Heart left ventricle (tissue), 16 donors: ENCODE data around the gene PTPRK. TPM values are rescaled to one million over a fixed set of nuclear protein-coding genes. Genes with fewer than 3 reads are reported as not detected.

Source experiments
- ATAC-seq, 4 donors: fragments of 200-7000 bp; cut with Tn5 transposase; one replicate each; pipeline ENCODE4 v1.9.1; 2020 to 2022; ENCODE audit warnings: moderate library complexity in 4 of 4, mild to moderate bottlenecking in 3 of 4, moderate number of reproducible peaks in 1 of 4
- DNase-seq, 5 donors: peaks; one replicate each; pipeline ENCODE4 v3.0.0-alpha.2; 2020
- H3K27ac ChIP-seq, 12 donors: fragments of 200-600 bp; sonication (generic) in 4 of 12; one replicate each; pipeline versions ENCODE4 v1.5.0 to v1.8.0; 2016 to 2022; ENCODE audit warnings: mild to moderate bottlenecking in 2 of 12
- H3K27me3 ChIP-seq, 9 donors: fragments of 200-600 bp; sonication (generic) in 2 of 9; one replicate each; pipeline versions ENCODE4 v1.5.1 to v1.8.0; 2016 to 2022; ENCODE audit warnings: mild to moderate bottlenecking in 3 of 9
- H3K36me3 ChIP-seq, 9 donors: fragments of 200-600 bp; sonication (generic) in 2 of 9; one replicate each; pipeline versions ENCODE4 v1.5.0 to v1.8.0; 2018 to 2022; ENCODE audit warnings: mild to moderate bottlenecking in 2 of 9
- H3K4me1 ChIP-seq, 12 donors: fragments of 200-600 bp; sonication (generic) in 4 of 12; one replicate each; pipeline versions ENCODE4 v1.5.0 to v1.8.0; 2016 to 2022; ENCODE audit warnings: mild to moderate bottlenecking in 3 of 12
- H3K4me3 ChIP-seq, 12 donors: fragments of 200-600 bp; sonication (generic) in 4 of 12; one replicate each; pipeline versions ENCODE4 v1.5.0 to v1.8.0; 2017 to 2022; ENCODE audit warnings: mild to moderate bottlenecking in 9 of 12, moderate library complexity in 4 of 12
- H3K9me3 ChIP-seq, 12 donors: fragments of 200-600 bp; sonication (generic) in 4 of 12; one replicate each; pipeline versions ENCODE4 v1.5.0 to v1.8.0; 2016 to 2022; ENCODE audit warnings: mild to moderate bottlenecking in 1 of 12
- POLR2A ChIP-seq, 2 donors: fragments of 450-650 bp; IDR thresholded peaks; one replicate each; pipeline ENCODE4 v1.6.1; 2017; ENCODE audit warnings: antibody characterized with exemption in 2 of 2, mild to moderate bottlenecking in 2 of 2, moderate library complexity in 2 of 2
- WGBS, 4 donors: extraction: QIAGEN DNeasy Blood & Tissue Kit in 2 of 4; methylation state at CpG; one replicate each; pipeline versions ENCODE4 v1.1.5 to v1.1.7; 2013 to 2018; 5-methylcytosine and 5-hydroxymethylcytosine counted together
- intact Hi-C, 10 donors: fragments of 100-400 bp; cut with DNase I; formaldehyde crosslinking; loops; one replicate each; pipeline versions ENCODE4 v1.11.1 to v1.14.2; 2022
- polyA plus RNA-seq, 2 donors: library from polyadenylated mRNA; stranded (reverse); fragments of 200-250 nt; gene quantifications; one replicate each; pipeline ENCODE4 v1.2.3, GENCODE V29; 2013
- total RNA-seq, 9 donors: library from RNA; depleted of rRNA in 2 of 9; stranded (reverse); fragments of >200 nt in 2 of 9; fragmentation: NEBNext Ultra II Directional in 3 of 9; extraction: Animal tissue kit (Norgen Biotek cat#: 25700) in 3 of 9; gene quantifications; one replicate each; pipeline versions ENCODE4 v1.1.0 to v1.2.4, GENCODE V29; 2016 to 2023
- TF ChIP-seq, protein P1 (sequence below), 12 donors: fragments of 200-600 bp; sonication (generic) in 4 of 12; IDR thresholded peaks; one replicate each; pipeline versions ENCODE4 v1.5.0 to v1.8.0; 2018 to 2022; ENCODE audit warnings: antibody characterized with exemption in 12 of 12, mild to moderate bottlenecking in 5 of 12
- donor health status: ischemic (EF 13 %, LVEDD 7.1; RV severe dilation, severe dysfunction).
- donor health status: healthy with polysubstance abuse.
- donor health status: DM: no; HTN: yes; CAD: no.
- donor health status: DM: no; HTN: no; CAD: no.
- donor health status: ischemic (EF 25% LVEDD 6.9; RV normal size, moderate dysfunction).
- donor health status: ischemic (EF 25% LVEDD 5.7; RV mildly dilated, moderate dysfunction).
- donor health status: healthy.
- donor health status: DM: yes; HTN: yes; CAD: no.
- donor health status: ischemic (EF 35%, LVEDD 5.7; RV mildly dilated, moderate dysfunction).
- donor health status: nonischemic (EF 11% LVEDD 7.7; RV severe dilation, severe dysfunction).
- donor health status: DM: yes; HTN: yes; CAD: no.
- donor health status: PGD.
- donor health status: ischemic (EF 29% LVEDD 5.4; RV normal size, mild dysfunction).
- donor health status: nonischemic (EF 23%, LVEDD 6.1; RV moderate dilation, normal function).

PTPRK gene
- total and polyA plus RNA-seq, 11 donors: 5.4 to 50.8 (median 38.5) TPM

GRCh38 chr6:128305976-128306375 lies 214.4 kb downstream of the PTPRK start:
- intact Hi-C loops: no loop called here
- TF ChIP-seq, protein P1, sequence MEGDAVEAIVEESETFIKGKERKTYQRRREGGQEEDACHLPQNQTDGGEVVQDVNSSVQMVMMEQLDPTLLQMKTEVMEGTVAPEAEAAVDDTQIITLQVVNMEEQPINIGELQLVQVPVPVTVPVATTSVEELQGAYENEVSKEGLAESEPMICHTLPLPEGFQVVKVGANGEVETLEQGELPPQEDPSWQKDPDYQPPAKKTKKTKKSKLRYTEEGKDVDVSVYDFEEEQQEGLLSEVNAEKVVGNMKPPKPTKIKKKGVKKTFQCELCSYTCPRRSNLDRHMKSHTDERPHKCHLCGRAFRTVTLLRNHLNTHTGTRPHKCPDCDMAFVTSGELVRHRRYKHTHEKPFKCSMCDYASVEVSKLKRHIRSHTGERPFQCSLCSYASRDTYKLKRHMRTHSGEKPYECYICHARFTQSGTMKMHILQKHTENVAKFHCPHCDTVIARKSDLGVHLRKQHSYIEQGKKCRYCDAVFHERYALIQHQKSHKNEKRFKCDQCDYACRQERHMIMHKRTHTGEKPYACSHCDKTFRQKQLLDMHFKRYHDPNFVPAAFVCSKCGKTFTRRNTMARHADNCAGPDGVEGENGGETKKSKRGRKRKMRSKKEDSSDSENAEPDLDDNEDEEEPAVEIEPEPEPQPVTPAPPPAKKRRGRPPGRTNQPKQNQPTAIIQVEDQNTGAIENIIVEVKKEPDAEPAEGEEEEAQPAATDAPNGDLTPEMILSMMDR (IDR thresholded peaks at IDR 0.05): no peak
- TF ChIP-seq POLR2A (IDR thresholded peaks at IDR 0.05): no peak
- DNase-seq (no peak), ATAC-seq (no peak)
- Histone ChIP-seq H3K36me3 (no peaks in the 10 kb centered on the region), H3K27me3 (no peaks in the 10 kb centered on the region), H3K9me3 (no peaks in the 10 kb centered on the region), H3K27ac (no peak overlapping the region), H3K4me1 (peaks cover 0 to 9% (median 0%) of the 10 kb centered on the region in 12 donors), H3K4me3 (no peak overlapping the region)
- 98 to 100% (median 99%) methylated on average over 2 of the region's 2 CpGs for WGBS, 4 donors

DNA sequence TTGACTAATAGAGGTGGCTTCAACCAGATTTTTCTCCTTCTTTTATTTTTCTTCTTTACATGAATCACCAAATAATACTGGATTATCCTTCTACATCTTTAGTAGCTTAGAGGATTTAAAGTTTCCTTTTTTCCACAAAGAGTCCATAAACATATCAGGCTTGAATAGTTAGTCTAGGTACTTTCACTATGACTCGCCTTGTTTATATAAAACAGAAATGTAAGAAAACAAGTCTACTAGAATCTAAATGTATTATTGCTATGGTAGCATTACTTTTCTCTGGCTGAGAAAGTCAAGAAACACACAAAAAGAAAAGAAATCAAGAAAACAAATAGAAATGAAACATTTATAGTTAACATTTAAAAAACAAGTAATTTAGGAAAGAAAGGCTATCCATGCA lies 215.2 kb downstream of the PTPRK start:
- Histone ChIP-seq H3K4me1 (peaks cover 0 to 9% (median 0%) of the 10 kb centered on the region in 12 donors), H3K36me3 (no peaks in the 10 kb centered on the region), H3K9me3 (no peaks in the 10 kb centered on the region), H3K27ac (no peak overlapping the region), H3K27me3 (no peaks in the 10 kb centered on the region), H3K4me3 (no peak overlapping the region)
- WGBS, 4 donors: 93 to 98% (median 96%) methylated on average over 1 of the region's 1 CpG
- DNase-seq (no peak), ATAC-seq (no peak)
- TF ChIP-seq, protein P1 (IDR thresholded peaks at IDR 0.05): no peak
- no peak for TF ChIP-seq POLR2A (IDR thresholded peaks at IDR 0.05)
- intact Hi-C loops: no loop called here

DNA sequence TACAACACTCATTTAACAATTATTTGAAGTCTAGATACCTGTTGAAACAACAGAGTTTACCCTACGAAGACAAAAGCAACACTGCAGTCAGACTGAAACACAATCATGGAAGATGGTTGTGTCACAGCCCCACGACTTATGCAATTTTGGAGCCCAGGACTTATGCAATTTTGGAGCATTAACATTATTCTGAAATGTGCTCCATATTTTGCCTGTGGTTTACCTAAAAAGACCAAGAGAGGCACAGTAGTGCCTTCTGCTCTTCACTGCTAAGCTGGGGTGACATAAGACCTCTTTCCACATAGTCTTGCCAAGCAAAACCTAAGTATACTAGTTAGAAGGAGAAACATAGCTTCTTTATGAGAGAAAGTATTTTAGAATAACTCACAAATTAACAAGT lies 216.5 kb downstream of the PTPRK start:
- Histone ChIP-seq H3K4me1 (no peaks in the 10 kb centered on the region), H3K9me3 (peaks cover 0 to 4% (median 0%) of the 10 kb centered on the region in 12 donors), H3K27ac (no peak overlapping the region), H3K4me3 (no peak overlapping the region), H3K27me3 (no peaks in the 10 kb centered on the region), H3K36me3 (no peaks in the 10 kb centered on the region)
- TF ChIP-seq, protein P1 (IDR thresholded peaks at IDR 0.05): no peak
- no peak for TF ChIP-seq POLR2A (IDR thresholded peaks at IDR 0.05)
- WGBS, 4 donors: 90 to 93% (median 91%) methylated on average over 2 of the region's 2 CpGs
- DNase-seq (no peak), ATAC-seq (no peak)
- intact Hi-C loops: no loop called here

DNA sequence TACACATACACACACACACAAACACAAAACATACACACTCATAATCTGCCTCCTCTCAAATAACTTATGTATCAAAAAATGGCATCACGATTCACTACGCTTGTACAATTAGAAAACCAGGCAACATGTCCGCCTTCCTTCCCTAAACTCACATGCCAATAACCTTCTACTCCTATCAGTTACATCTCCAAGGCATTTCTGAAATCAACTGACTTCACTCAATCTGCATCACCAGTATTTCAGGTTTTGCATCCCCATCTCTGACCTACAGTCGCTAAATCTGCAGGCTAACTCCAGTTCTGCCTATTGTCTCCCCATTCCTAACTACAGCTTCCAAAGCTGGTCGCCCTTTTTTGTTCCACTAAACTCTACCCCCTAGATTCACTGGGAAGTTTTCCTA lies 217.5 kb downstream of the PTPRK start:
- Histone ChIP-seq H3K9me3 (peaks cover 0 to 4% (median 0%) of the 10 kb centered on the region in 12 donors), H3K27ac (no peak overlapping the region), H3K27me3 (no peaks in the 10 kb centered on the region), H3K4me3 (no peak overlapping the region), H3K4me1 (no peaks in the 10 kb centered on the region), H3K36me3 (no peaks in the 10 kb centered on the region)
- WGBS, 4 donors: 88 to 100% (median 98%) methylated on average over 5 of the region's 5 CpGs
- intact Hi-C loops: no loop called here
- DNase-seq (no peak), ATAC-seq (no peak)
- no peak for TF ChIP-seq POLR2A (IDR thresholded peaks at IDR 0.05)
- TF ChIP-seq, protein P1 (IDR thresholded peaks at IDR 0.05): no peak
